Measurements from ENCODE around the gene TSPAN11.
"Not testable (repeated sequence)": the region's sequence is repeated elsewhere in the genome, so short reads cannot be mapped to it uniquely, and the experiment has no call there.

The TSPAN11 gene

GRCh38 chr12:30926243-30927221 lies at the start of gene TSPAN11:
TSPAN11 (plus strand) TSS chr12:30926748; CDS start chr12:30953992, 27,244 bp downstream.
- DNase-seq (ENCODE audit: low read depth in 2 of 2): no peak

DNA sequence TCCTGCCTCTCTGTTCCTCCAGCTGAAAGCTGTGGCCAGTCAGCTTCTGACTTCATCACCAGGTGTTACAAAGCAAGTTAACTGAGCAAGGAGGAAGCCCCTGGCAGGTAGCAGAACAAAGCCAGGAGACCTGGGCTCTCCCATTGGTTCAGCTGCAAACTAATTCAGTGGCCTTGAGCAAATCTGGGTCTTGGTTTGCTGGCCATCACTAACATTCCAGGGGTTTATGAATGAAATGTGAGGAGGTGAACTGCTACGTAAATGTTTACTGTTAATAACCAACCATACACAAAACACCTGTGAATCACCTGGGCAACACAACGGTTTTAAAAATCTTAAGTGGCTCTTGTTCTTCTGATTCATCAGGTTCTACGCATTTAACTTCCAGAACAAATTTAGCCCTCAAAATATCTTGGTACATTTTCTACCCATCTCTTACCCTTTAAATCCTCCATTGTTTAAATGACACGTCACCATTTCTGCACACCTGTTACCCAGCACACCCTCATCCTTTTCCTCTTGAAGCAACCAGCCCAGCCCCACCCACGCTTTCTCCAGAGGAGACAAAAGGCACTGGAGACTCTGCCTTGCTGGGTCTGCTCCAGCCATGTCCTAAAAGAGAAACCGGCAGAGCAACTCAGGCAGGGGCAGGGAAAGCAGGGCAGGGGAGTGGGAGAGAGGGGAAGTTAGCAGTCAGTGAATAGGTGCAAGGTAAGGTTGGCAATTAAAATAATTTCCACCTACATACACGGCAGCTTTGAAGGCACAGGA lies 49.3 kb upstream of the TSPAN11 start:
- no peak for DNase-seq (ENCODE audit: low read depth in 2 of 2)

DNA sequence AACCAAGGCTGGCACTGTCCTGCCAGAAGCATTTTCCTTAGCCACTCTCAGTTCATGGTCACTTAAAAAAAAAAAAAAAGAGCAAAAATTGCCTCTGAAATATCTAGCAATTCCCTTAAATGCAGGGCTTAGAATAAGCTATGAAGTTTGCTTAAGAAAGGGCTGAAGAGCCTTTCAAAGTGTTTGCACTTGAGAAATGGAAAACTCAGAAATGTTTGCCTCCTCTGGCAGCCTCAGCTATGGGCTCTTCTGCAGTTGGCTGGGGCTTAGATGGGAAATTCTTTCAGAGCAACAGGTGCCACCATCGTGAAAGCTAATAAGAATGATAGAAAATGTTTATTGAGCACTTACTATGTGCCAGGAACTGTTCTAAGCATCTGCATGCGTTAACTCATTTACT lies 48.5 kb upstream of the TSPAN11 start:
- no peak for DNase-seq (ENCODE audit: low read depth in 2 of 2)

GRCh38 chr12:30880061-30880460 lies 46.5 kb upstream of the TSPAN11 start:
- no peak for DNase-seq (ENCODE audit: low read depth in 2 of 2)

DNA sequence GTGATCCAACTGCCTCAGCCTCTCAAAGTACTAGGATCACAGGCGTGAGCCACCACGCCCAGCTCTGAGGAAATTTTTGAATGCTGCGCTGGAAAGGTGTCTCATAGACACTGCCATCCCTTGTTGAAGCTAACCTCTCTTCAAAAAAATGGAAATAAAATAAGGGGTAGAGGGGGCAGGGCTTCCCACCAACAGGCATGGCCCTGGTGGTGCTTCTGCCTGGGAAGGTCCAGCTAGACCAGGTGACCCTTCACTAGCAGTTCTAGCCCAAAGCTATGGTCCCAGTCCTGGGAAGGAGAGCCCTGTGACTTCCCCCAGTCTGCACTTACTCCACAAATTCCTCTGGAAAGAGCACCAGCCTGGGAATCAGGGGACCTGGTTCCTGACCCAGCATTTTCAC lies 45.7 kb upstream of the TSPAN11 start:
- no peak for DNase-seq (ENCODE audit: low read depth in 2 of 2)

DNA sequence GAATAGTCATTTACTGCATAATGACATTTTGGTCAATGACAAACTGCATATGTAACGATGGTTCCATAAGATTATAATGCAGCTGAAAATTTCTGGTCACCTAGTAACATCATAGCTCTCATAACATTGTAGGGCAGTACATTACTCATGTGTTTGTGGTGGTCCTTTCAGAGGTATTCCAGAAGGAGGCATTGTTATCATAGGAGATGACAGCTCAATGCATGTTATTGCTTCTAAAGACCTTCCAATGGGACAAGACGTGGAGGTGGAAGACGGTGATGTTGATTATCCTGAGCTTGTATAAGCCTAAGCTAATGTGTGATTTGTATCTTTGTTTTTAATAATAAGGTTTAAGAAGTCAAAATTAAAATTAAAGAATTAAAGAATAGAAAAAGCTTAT lies 43.8 kb upstream of the TSPAN11 start:
- DNase-seq (ENCODE audit: low read depth in 2 of 2): no peak

DNA sequence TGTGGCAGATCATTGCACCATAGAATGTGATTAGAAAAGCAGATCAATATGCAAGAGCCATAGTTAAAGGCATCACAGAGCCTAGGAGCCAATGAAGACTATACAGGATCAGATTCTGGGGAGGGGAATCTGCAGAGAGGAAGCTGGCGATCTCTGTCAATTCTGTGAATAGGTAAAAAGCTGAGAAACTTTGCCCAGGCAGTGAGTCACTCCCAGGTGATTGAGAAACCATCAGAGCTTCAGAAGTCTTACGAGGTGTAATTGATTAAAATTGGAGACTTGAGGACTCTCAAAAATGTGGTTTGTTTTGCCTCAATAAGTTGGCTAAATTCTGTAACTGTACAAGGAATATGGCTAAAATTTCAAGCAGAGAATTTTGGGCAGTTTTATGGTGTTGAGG lies 41.7 kb upstream of the TSPAN11 start:
- no peak for DNase-seq (ENCODE audit: low read depth in 2 of 2)

GRCh38 chr12:30885321-30885720 lies 41.2 kb upstream of the TSPAN11 start:
- DNase-seq (ENCODE audit: low read depth in 2 of 2): no peak

DNA sequence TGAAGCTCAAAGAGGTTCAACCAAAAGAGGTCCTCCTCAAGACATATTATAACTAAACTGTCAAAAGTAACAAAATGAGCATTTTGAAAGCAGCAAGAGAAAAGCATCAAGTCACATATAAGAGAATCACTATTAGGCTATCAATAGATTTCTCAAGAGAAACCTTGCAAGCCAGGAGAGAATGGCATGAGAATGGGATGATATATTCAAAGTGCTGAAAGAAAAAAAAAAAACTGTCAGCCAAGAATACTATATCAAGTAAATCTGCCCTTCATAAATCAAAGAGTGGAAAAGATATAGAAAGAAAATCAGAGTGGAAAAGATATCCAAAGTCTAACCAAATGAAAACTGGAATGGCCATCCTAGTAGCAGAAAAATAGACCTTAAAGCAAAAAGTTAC lies 39.3 kb upstream of the TSPAN11 start:
- DNase-seq (ENCODE audit: low read depth in 2 of 2): no peak

DNA sequence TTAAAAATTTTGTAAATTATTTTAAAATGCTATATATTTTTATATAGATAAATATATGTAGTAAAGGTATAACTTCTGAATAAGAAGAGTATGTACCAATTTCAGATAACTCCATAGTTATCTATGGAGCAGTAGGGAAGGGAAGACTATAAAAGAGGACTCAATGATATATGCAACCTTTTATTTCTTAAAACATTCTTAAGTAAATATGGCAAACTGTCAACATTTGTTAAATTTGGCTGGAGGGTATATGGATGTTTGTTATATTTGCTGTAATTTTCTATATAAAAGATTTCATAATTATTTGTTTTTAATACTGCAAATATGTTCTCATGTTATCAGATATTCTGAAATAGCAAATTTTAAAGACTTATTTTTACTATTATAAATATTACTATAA lies 38.3 kb upstream of the TSPAN11 start:
- DNase-seq (ENCODE audit: low read depth in 2 of 2): no peak

DNA sequence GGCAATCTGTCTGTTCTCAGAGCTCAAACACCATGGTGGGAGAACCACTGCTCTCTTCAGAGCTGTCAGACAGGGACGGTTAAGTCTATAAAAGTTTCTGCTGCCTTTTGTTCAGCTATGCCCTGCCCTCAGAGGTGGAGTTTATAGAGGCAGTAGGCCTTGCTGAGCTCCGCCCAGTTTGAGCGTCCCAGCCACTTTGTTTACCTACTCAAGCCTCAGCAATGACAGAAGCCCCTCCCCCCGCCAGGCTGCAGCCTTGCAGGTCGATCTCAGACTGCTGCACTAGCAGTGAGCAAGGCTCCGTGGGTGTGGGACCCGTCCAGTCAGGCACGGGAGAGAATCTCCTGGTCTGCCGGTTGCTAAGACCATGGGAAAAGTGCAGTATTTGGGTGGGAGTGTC lies 32.0 kb upstream of the TSPAN11 start:
- not testable (repeated sequence) for DNase-seq (ENCODE audit: low read depth in 2 of 2)

DNA sequence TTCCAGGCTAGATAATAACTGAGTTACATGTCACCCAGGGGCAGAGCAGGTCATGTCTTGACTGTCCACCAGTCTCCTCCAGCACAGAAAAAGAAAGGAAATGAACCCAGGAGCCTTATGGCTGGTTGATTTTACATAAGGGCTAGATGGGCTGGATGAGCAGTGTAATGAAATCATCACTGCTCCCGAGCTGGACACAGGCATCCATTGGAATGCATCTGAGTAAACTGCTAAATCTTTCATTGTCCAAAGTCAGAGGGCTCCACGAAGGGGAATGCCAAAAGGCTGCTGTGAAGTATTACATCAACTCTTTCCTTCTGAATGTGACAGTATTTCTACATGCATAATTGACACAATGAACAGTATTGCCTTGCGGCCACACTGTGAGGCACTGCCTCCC lies 30.1 kb upstream of the TSPAN11 start:
- DNase-seq (ENCODE audit: low read depth in 2 of 2): no peak

DNA sequence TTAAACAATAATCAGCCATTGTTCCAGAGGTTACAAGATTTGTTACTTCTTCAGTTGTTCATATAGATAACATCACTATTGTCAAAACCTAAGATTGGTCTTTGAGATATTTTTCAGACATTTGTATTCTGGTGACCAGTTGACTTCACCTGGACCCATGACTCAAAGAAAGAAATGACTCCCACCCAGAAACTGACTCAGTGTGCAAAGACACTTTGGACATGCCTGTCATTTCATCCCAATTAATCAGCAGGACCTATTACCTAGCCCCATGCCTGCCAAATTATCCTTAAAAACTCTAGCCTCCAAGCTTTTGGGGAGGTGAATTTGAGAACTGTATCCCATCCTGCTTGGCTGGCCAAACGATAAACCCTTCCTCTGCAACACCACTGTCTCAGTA lies 27.7 kb upstream of the TSPAN11 start:
- no peak for DNase-seq (ENCODE audit: low read depth in 2 of 2)

- DNase-seq (ENCODE audit: low read depth in 2 of 2): no peak
Measured at GRCh38 chr12:30900351-30900750, 26.2 kb upstream of the TSPAN11 start.

DNA sequence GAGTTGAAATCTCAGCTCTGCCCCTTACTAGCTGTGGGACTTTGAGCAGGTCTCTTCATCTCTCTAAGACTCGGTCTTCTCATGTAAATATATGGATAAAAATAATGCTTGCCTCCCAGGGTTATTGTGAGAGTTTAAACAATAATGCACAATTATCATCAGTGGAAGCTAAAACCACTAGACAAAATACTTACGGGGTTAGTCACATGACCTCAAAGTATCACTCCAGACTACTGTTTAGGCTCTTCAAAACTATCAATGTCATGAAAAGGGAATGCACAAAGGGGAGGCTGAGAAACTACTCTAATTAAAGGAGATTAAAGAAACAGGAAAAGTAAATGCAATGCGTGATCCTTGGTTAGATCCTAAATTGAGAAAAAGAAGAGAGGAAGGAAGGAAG lies 24.5 kb upstream of the TSPAN11 start:
- DNase-seq (ENCODE audit: low read depth in 2 of 2): no peak

- DNase-seq (ENCODE audit: low read depth in 2 of 2): no peak
Measured at GRCh38 chr12:30902596-30902995, 24.0 kb upstream of the TSPAN11 start.

DNA sequence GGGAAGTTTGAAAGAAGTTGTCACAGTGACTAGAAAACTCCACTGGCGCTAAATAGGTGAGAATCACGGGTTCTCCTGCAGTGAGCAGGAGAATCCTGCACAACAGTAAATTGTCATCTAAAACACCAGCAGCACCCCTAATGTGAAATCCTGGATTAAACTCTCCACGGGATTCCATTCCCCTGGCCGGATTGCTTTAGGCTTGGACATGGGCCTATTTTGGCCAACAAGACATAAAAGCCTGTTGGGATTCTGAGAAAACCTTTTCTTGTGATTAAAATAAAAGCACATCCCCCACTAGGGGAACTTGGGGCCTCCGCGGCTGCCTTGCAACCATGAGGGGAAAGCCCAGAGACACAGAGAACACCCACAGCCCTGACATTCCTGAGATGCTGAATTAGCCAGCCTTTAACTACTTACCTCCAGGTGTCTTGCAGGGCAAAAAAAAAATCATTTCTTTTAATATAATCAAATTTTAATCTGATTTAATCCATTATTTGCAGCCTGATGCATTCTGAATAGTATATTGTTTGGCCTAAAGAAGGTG lies 21.0 kb upstream of the TSPAN11 start:
- DNase-seq (ENCODE audit: low read depth in 2 of 2): no peak

DNA sequence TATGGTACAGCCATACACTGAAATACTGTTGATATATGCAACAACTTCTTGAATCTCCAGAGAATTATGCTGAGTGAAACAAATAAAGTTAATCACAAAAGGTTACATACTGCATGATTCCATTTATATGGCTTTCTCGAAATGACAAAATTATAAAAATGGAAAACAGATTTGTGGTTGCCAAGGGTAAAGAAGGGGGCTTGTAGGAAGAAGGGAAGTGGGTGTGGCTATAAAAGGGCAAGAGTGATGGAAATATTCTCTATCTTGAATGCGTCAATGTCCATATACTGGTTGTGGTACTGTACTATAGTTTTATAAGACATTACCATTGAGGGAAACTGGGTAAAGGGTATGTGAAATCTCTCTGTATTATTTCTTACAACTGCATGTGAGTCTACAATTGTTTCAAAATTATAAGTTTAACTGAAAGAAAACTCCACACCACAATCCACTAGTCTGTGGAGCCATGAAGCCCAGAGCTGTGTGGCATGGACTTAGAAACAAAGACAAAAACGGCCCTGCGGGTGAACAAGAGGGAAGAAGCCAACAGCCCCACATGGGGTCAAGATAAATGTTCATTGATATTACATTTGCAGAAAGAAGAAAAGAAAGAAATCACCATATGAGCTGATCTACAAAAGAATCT lies 18.3 kb upstream of the TSPAN11 start:
- no peak for DNase-seq (ENCODE audit: low read depth in 2 of 2)

- no peak for DNase-seq (ENCODE audit: low read depth in 2 of 2)
Measured at GRCh38 chr12:30908722-30909348, 17.7 kb upstream of the TSPAN11 start.

DNA sequence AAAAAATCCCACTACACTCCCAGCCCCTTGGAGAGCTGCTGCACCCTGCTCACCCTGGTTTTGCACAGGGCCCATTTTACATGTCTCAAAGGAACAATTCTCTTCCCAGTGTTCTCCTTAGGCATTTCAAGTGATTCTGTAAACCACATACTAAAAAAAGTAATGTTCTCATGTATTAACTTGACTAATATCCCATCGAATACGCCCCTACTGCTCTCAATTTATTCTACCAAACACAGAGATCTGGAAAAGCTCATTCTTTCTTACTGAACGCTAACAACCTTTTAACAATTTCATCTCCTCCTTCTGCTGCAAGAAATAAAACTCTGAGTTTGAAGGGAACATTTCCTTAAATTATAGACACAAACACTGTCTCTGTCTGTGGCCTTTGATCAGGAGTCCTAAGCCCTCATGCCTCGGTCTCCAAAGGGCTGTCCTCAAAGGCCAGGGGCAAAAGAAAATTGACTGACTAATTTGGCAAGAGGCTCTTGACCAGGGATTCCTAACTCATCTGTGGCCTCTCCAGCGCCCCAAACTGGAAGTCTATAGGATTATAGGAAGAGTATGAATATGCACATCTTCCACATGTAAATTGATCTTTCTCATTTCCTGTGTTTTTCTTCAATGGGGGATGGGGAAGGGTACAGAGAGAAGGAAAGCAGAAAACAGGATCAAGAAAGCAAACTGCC lies 17.1 kb upstream of the TSPAN11 start:
- DNase-seq (ENCODE audit: low read depth in 2 of 2): no peak

- no peak for DNase-seq (ENCODE audit: low read depth in 2 of 2)
Measured at GRCh38 chr12:30910038-30910350, 16.6 kb upstream of the TSPAN11 start.

All from stimulated activated CD8-positive, alpha-beta memory T cell treated with anti-CD3 and anti-CD28 coated beads, Interleukin-7, amount 100 ng/mL, for 1 hour (primary cell).